Common myeloid progenitor, CD34-positive (primary cell): ENCODE data around the gene TRIM71.
"Not testable (repeated sequence)": the region's sequence is repeated elsewhere in the genome, so short reads cannot be mapped to it uniquely, and the experiment has no call there.

Source experiments
- CTCF ChIA-PET: fragments of 350-600 bp; sonication (Branson Sonifier 250); formaldehyde crosslinking; loops from one replicate; lab custom pipeline; 2021; ENCODE audit warnings: antibody characterized with exemption; lab: Charles Lee
- POLR2A ChIA-PET: fragments of 350-600 bp; sonication (Branson Sonifier 250); formaldehyde crosslinking; loops from one replicate; lab custom pipeline; 2021; ENCODE audit warnings: antibody characterized with exemption; lab: Charles Lee
- DNase-seq, 3 donors: peaks; one replicate each; pipeline versions ENCODE4 v3.0.0 to v3.0.0-alpha.2; 2013
- H3K27ac ChIP-seq, 2 experiments: 1 replicate in 1 of 2; 2 replicates in 1 of 2; pipeline ENCODE4 v1.7.0; 2013; ENCODE audit warnings: inconsistent platforms in 2 of 2, low read length in 2 of 2, mild to moderate bottlenecking in 2 of 2, low read depth in 1 of 2, moderate library complexity in 1 of 2; ENCODE audit not compliant: severe bottlenecking in 2 of 2, insufficient read depth in 1 of 2, poor library complexity in 1 of 2
- H3K27me3 ChIP-seq, 5 experiments: replicated peaks in 2 of 5; 1 replicate in 3 of 5; 2 replicates in 2 of 5; pipeline versions ENCODE4 v1.6.1 to v1.7.0; 2013; ENCODE audit warnings: low read length in 4 of 5, mild to moderate bottlenecking in 2 of 5, moderate library complexity in 2 of 5, inconsistent platforms in 1 of 5; ENCODE audit not compliant: insufficient read depth in 5 of 5, control insufficient read depth in 4 of 5
- H3K36me3 ChIP-seq, 4 experiments: 1 replicate in 2 of 4; 2 replicates in 2 of 4; pipeline versions ENCODE4 v1.6.1 to v1.7.0; 2013; ENCODE audit warnings: low read length in 3 of 4, control low read depth in 1 of 4, mild to moderate bottlenecking in 1 of 4; ENCODE audit not compliant: control insufficient read depth in 4 of 4, insufficient read depth in 4 of 4
- H3K4me1 ChIP-seq, 4 experiments: 1 replicate in 3 of 4; 2 replicates in 1 of 4; pipeline versions ENCODE4 v1.6.1 to v1.7.1; 2013; ENCODE audit warnings: low read length in 3 of 4, mild to moderate bottlenecking in 3 of 4, control low read depth in 1 of 4, inconsistent platforms in 1 of 4, moderate library complexity in 1 of 4; ENCODE audit not compliant: control insufficient read depth in 4 of 4, insufficient read depth in 4 of 4; ENCODE audit errors: control extremely low read depth in 1 of 4
- H3K4me3 ChIP-seq, 7 experiments: 1 replicate in 4 of 7; 2 replicates in 3 of 7; pipeline versions ENCODE4 v1.5.1 to v1.7.0; 2013; ENCODE audit warnings: mild to moderate bottlenecking in 7 of 7, low read length in 6 of 7, moderate library complexity in 6 of 7, inconsistent platforms in 2 of 7, low read depth in 2 of 7, control low read depth in 1 of 7; ENCODE audit not compliant: insufficient read depth in 4 of 7, control insufficient read depth in 1 of 7; ENCODE audit errors: extremely low read depth in 1 of 7
- H3K9me3 ChIP-seq, 5 experiments: 1 replicate in 4 of 5; 2 replicates in 1 of 5; pipeline versions ENCODE4 v1.6.1 to v1.7.1; 2013; ENCODE audit warnings: low read length in 4 of 5, mild to moderate bottlenecking in 2 of 5, inconsistent platforms in 1 of 5, low read depth in 1 of 5, moderate library complexity in 1 of 5; ENCODE audit not compliant: control insufficient read depth in 4 of 5, insufficient read depth in 2 of 5; ENCODE audit errors: control extremely low read depth in 1 of 5
- WGBS: methylation state at CpG from one replicate; pipeline ENCODE4 v1.1.5; 2013; ENCODE audit not compliant: insufficient coverage; 5-methylcytosine and 5-hydroxymethylcytosine counted together

TRIM71 gene

DNA sequence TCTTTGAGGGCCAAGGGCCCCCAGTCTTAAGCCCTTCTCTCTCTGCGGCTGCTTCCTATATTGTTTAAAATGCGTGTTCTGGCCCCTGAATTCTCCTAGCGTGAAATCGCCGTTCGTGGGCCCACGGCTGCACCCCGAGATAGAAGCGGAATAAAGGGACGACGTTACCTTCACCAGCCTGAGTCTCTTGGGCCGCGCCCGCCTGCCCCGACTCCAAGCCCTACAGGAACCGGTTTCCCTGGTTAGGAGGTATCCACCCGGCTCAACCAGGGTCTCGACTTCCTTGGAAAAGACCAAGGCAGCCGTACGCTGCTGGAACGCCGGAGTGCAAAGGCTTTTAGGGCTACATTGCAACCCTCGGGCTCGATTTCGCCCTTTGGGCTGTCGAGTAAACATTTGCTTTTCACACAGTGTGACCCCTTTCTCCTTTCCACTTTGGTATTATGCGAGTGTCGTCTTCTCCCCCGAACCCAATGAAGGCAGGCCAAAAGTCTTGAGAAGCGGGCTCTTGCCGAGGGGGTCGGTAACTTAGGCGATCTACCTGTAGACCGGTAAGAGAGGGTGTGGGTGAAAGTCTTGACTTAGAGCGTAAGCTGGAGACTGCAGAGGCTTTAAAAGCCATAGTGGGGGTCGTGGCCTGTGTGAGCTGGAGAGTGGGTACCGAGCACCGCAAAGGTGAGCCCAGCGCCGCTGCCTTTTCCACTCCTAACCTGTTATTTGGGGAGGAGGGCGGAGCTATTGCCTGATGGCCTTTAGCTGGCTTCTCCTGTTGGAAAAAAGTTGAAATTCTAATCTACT is 2.0 kb downstream of the TRIM71 start:
- Histone ChIP-seq H3K27me3 (peaks cover 0 to 39% (median 10%) of the 10 kb centered on the region in 5 experiments), H3K9me3 (peaks cover 0 to 7% (median 0%) of the 10 kb centered on the region in 5 experiments), H3K27ac (no peak overlapping the region), H3K4me1 (peaks cover 11 to 64% (median 42%) of the 10 kb centered on the region in 4 experiments), H3K4me3 (peak overlapping the region in 1 of 7 experiments; percentile 70), H3K36me3 (peaks cover 0 to 25% (median 3%) of the 10 kb centered on the region in 4 experiments)
- DNase-seq: no peak
- 98% methylated on average over 36 of the region's 41 CpGs for WGBS
- ChIA-PET CTCF (interaction anchor here (1.5 kb wide), 1 partner anchor 23 kb away, joined by 4 read pairs; no protein-coding TSS in a partner anchor), POLR2A (no interaction called here)

DNA sequence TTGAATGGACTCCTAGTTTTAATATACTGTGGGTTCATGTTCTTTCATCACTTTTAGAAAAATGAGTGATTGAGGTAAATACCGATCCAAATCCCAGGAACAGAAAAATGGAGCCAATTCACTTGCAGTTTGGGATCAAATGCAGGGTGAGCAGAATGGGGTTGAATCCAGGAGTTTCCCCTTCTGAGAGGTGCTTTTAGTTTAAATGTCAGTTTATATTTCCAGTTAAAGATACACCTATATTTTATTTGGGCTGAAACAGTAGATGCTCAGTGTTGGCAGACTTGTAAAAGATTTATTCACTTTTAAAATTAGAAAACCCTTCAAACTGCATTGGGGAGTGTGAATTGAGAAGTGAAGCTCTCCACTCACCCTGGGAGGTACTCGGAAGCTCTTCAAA is 2.6 kb downstream of the TRIM71 start:
- ChIA-PET CTCF (interaction anchor here (0.6 to 1.5 kb wide), 2 partner anchors 23 to 24 kb away, joined by 3 to 4 read pairs; no protein-coding TSS in a partner anchor), POLR2A (no interaction called here)
- Histone ChIP-seq H3K27ac (no peak overlapping the region), H3K4me3 (no peak overlapping the region), H3K4me1 (peaks cover 8 to 64% (median 36%) of the 10 kb centered on the region in 4 experiments), H3K36me3 (peaks cover 0 to 25% (median 3%) of the 10 kb centered on the region in 4 experiments), H3K9me3 (peaks cover 0 to 7% (median 0%) of the 10 kb centered on the region in 5 experiments), H3K27me3 (peaks cover 0 to 39% (median 10%) of the 10 kb centered on the region in 5 experiments)
- 100% methylated on average over 1 of the region's 2 CpGs for WGBS
- DNase-seq: no peak

DNA sequence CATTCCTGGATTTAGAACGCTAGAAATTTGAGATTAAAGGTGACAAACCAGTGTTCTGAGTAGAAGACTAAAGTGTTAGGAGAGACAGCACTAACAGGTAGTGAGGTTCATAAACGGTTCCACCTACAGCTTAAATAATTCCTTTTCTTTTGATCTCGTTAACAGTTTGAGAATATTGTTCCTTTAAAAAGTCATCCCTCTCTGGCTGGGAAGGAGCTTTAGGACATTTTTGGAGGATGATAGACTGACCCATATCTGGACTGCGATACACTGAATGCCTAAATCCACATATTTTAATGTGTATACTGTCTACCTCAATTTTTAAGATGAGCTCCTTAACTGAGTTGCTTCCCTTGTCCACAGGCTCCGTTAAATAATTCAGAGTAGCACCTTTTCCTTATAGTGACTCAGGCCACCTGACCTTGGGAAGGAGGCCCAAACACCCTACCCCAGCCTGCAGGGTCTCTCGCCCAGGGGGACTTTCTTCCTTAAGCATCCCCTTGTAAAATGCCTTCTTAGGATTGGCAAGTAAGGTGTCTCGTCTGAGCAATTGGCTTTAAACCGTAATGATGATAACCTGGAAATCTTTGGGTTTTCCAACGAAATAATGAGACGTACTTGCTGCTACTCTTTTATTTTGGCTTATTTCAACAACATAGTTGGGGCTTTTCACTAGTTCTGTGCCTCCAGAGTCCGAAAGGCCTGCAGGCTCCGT is 3.3 kb downstream of the TRIM71 start:
- Histone ChIP-seq H3K27me3 (peaks cover 0 to 39% (median 10%) of the 10 kb centered on the region in 5 experiments), H3K9me3 (peaks cover 0 to 7% (median 0%) of the 10 kb centered on the region in 5 experiments), H3K27ac (no peak overlapping the region), H3K36me3 (peaks cover 0 to 25% (median 3%) of the 10 kb centered on the region in 4 experiments), H3K4me3 (no peak overlapping the region), H3K4me1 (peaks cover 3 to 59% (median 29%) of the 10 kb centered on the region in 4 experiments)
- CTCF ChIA-PET: interaction anchor here (0.6 to 1.5 kb wide), 3 partner anchors 22 to 44 kb away, joined by 3 to 4 read pairs (median 3); no protein-coding TSS in a partner anchor
- WGBS: 90% methylated on average over 5 of the region's 12 CpGs
- DNase-seq: no peak
- POLR2A ChIA-PET: no interaction called here

DNA sequence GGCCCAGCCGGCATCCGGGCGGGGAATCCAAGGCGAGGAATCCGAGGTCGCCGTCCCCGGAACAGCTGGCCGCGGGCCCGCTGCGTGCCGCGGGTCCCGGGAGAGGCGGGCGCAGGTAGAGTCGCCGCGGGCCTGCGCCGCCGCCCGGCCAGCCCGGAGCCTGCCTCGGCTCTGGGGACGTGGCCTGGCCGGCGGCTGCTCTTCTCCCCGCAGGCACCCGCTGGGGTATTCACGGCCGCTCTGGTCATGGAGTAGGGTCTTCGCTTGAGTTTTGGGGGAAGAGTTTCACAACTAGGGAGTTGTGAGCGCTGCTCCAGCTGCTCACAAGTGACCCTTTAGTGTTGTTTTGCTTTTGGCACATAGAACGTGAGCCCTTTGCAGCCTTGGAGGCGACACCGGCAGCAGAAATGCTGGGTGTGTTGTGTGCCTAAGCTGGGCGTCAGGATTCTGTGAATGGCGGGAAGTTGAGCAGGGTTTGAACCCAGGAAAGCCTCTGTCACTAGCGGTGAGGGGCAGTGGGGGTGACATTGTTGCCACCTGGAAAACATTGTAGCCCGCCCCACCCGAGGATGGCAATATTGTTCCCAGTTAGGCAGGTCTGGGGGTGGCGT is 4.0 kb downstream of the TRIM71 start:
- H3K27ac ChIP-seq: no peak overlapping the region
- H3K9me3 ChIP-seq: peaks cover 0 to 7% (median 0%) of the 10 kb centered on the region in 5 experiments
- DNase-seq: no peak
- H3K36me3 ChIP-seq: peaks cover 0 to 25% (median 3%) of the 10 kb centered on the region in 4 experiments
- no peak overlapping the region for H3K4me3 ChIP-seq
- CTCF ChIA-PET: interaction anchor here (0.7 to 1.5 kb wide), 2 partner anchors 21 to 43 kb away, joined by 3 to 4 read pairs; no protein-coding TSS in a partner anchor
- peaks cover 3 to 56% (median 24%) of the 10 kb centered on the region in 4 experiments for H3K4me1 ChIP-seq
- 71% methylated on average over 37 of the region's 44 CpGs for WGBS
- POLR2A ChIA-PET: no interaction called here
- peaks cover 0 to 39% (median 10%) of the 10 kb centered on the region in 5 experiments for H3K27me3 ChIP-seq

DNA sequence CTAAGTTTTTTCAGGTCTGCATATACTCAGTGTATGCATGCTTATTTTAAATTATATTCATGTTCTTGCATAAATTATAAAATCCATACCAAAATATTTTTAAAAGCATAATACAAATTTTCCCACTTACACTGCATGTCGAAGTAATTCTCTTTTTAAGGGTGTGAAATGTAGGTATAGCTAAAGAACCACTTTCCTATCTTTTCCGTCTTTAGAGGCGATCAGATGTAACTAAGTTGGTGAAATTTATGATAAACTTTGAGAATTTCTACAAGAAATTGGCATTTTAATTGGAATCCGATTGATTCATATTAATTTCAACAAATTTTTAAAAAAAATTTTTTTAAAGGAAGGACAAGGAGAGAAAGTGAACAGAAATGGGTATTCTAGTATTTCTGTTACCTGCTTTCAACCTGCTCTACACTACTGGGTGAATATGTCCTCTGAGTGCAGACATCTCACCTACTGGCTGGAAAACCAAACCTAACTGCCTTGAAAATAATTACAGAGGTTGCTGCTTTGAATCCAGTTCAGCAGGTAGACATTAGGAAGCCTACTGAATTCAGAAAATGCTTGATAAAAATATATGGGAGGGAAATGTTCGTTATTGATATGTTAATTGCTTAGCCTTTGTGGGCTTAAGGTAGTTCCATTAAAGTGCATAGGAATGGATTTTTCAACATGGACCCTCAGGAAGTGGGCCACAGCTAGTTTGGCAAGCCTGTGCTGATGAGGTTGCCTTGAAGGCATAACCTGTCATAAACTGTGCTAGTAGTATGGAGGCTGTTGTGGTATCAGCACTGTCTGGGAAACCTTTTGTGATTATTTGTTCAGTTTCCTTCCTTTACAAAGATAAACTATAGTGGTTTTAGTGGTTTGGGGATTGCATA is 5.1 kb downstream of the TRIM71 start:
- H3K4me1 ChIP-seq: peaks cover 3 to 49% (median 14%) of the 10 kb centered on the region in 4 experiments
- H3K27me3 ChIP-seq: peaks cover 0 to 31% (median 10%) of the 10 kb centered on the region in 5 experiments
- no peak overlapping the region for H3K27ac ChIP-seq
- no peak for DNase-seq
- H3K4me3 ChIP-seq: no peak overlapping the region
- CTCF ChIA-PET: no interaction called here
- POLR2A ChIA-PET: no interaction called here
- H3K9me3 ChIP-seq: peaks cover 0 to 7% (median 0%) of the 10 kb centered on the region in 5 experiments
- H3K36me3 ChIP-seq: peaks cover 0 to 25% (median 3%) of the 10 kb centered on the region in 4 experiments
- 100% methylated on average over 1 of the region's 5 CpGs for WGBS

DNA sequence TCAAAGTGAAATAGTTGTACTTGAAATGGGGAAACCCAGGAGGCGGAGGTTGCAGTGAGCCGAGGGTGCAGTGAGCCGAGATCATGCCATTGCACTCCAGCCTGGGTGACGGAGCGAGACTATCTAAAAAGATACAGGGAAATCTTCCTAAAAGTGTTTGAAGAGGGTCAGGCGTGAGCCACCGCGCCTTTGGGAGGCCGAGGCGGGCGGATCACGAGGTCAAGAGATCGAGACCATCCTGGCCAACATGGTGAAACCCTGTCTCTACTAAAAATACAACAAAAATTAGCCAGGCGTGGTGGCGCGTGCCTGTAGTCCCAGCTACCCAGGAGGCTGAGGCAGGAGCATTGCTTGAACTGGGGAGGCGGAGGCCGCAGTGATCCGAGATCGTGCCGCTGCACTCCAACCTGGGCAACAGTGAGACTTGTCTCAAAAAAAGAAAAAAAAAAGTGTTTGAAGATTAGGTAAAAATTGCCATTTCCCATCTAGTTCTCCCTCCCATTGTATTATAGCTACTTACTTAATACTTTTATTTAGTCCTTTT is 5.9 kb downstream of the TRIM71 start:
- WGBS: 96% methylated on average over 16 of the region's 21 CpGs
- Histone ChIP-seq H3K4me1 (peaks cover 3 to 50% (median 6%) of the 10 kb centered on the region in 4 experiments), H3K36me3 (peaks cover 0 to 25% (median 3%) of the 10 kb centered on the region in 4 experiments), H3K27me3 (peaks cover 0 to 24% (median 10%) of the 10 kb centered on the region in 5 experiments)
- DNase-seq, H3K9me3 ChIP-seq, CTCF ChIA-PET, H3K4me3 ChIP-seq, H3K27ac ChIP-seq: not testable (repeated sequence)
- POLR2A ChIA-PET: interaction anchor here (0.6 kb wide), 1 partner anchor 80 kb away, joined by 5 read pairs; no protein-coding TSS in a partner anchor
